Sigmoid colon (tissue), 4 donors: ENCODE results near the gene SOX13.

ENCODE experiments used
- EP300 ChIP-seq, 4 donors: sonication (generic); formaldehyde crosslinking; IDR thresholded peaks; one replicate each; pipeline ENCODE4 v1.6.1; 2017; ENCODE audit warnings: antibody characterized with exemption in 4 of 4
- POLR2A ChIP-seq, 2 donors: fragments of 450-650 bp; IDR thresholded peaks; one replicate each; pipeline ENCODE4 v1.6.1; 2016; ENCODE audit warnings: antibody characterized with exemption in 2 of 2, mild to moderate bottlenecking in 2 of 2, moderate library complexity in 2 of 2
- POLR2AphosphoS5 ChIP-seq, 4 donors: sonication (generic); formaldehyde crosslinking; IDR thresholded peaks; one replicate each; pipeline ENCODE4 v1.6.1; 2017; ENCODE audit warnings: antibody characterized with exemption in 4 of 4
- TF ChIP-seq, protein P1 (sequence below), 4 experiments: fragments of 450-650 bp in 3 of 4; fragments of 200-600 bp in 1 of 4; IDR thresholded peaks; one replicate each; pipeline ENCODE4 v1.5.1; 2016 to 2019; ENCODE audit warnings: antibody characterized with exemption in 4 of 4, mild to moderate bottlenecking in 3 of 4, moderate library complexity in 2 of 4

DNA sequence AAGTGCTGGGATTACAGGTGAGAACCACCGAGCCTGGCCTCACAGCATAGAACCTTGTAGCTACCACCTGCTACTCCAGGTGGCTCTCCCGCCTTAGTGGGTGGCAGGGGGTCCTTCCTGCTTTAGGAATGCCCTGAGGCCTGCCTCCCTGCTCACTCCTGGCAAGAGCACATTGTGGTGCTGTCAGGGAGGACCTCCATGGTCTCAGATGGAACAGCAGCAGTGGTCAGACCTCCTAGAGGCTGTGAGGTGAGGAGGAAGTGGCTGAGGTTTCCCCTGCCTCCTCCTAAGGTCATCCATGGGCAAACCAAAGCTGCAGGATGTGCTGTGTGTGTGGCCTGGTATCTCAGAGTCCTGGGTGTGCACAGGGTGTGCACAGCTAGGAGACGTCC is 6.7 kb downstream of the SOX13 start:
- TF ChIP-seq, protein P1, sequence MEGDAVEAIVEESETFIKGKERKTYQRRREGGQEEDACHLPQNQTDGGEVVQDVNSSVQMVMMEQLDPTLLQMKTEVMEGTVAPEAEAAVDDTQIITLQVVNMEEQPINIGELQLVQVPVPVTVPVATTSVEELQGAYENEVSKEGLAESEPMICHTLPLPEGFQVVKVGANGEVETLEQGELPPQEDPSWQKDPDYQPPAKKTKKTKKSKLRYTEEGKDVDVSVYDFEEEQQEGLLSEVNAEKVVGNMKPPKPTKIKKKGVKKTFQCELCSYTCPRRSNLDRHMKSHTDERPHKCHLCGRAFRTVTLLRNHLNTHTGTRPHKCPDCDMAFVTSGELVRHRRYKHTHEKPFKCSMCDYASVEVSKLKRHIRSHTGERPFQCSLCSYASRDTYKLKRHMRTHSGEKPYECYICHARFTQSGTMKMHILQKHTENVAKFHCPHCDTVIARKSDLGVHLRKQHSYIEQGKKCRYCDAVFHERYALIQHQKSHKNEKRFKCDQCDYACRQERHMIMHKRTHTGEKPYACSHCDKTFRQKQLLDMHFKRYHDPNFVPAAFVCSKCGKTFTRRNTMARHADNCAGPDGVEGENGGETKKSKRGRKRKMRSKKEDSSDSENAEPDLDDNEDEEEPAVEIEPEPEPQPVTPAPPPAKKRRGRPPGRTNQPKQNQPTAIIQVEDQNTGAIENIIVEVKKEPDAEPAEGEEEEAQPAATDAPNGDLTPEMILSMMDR (IDR thresholded peaks at IDR 0.05), result no peak
- TF ChIP-seq POLR2A (IDR thresholded peaks at IDR 0.05) (no peak), POLR2AphosphoS5 (IDR thresholded peaks at IDR 0.05) (no peak), EP300 (IDR thresholded peaks at IDR 0.05) (no peak)
